Smooth muscle cell (in vitro differentiated cells): ENCODE measurements around the gene CDKAL1. TPM values are rescaled to one million over a fixed set of nuclear protein-coding genes. Genes with fewer than 3 reads are reported as not detected.

Experiments
- DNase-seq: peaks from one replicate; lab custom pipeline; 2025; ENCODE audit not compliant: unreplicated experiment; lab: John Stamatoyannopoulos, UW
- H2AFZ ChIP-seq: fragments of 200-600 bp; sonication (generic); 2 replicates; pipeline ENCODE4 v1.6.0; 2016; ENCODE audit warnings: antibody characterized with exemption, low read depth, mild to moderate bottlenecking
- H3F3A ChIP-seq: fragments of 200-600 bp; sonication (generic); 2 replicates; pipeline ENCODE4 v1.6.0; 2017; ENCODE audit warnings: antibody characterized with exemption, low read depth
- H3K27ac ChIP-seq: fragments of 200-600 bp; sonication (generic); 2 replicates; pipeline ENCODE4 v1.5.1; 2016; ENCODE audit warnings: low read depth, mild to moderate bottlenecking
- H3K27me3 ChIP-seq: fragments of 200-600 bp; sonication (generic); 2 replicates; pipeline ENCODE4 v1.6.1; 2016; ENCODE audit warnings: low read depth, mild to moderate bottlenecking
- H3K36me3 ChIP-seq: fragments of 200-600 bp; sonication (generic); 2 replicates; pipeline ENCODE4 v1.5.1; 2016; ENCODE audit warnings: low read depth
- H3K4me1 ChIP-seq: fragments of 200-600 bp; sonication (generic); 2 replicates; pipeline ENCODE4 v1.5.1; 2016; ENCODE audit warnings: low read depth
- H3K4me2 ChIP-seq: fragments of 200-600 bp; sonication (generic); 2 replicates; pipeline ENCODE4 v1.6.0; 2016; ENCODE audit warnings: mild to moderate bottlenecking
- H3K4me3 ChIP-seq: fragments of 200-600 bp; sonication (generic); 2 replicates; pipeline ENCODE4 v1.5.1; 2016; ENCODE audit warnings: mild to moderate bottlenecking
- H3K79me2 ChIP-seq: fragments of 200-600 bp; sonication (generic); 2 replicates; pipeline ENCODE4 v1.6.0; 2016; ENCODE audit warnings: low read depth, mild to moderate bottlenecking
- H3K9ac ChIP-seq: fragments of 200-600 bp; sonication (generic); 2 replicates; pipeline ENCODE4 v1.6.0; 2016; ENCODE audit warnings: low read depth
- H3K9me3 ChIP-seq: fragments of 200-600 bp; sonication (generic); replicated peaks from 2 replicates; pipeline ENCODE4 v1.5.1; 2016; ENCODE audit warnings: low read depth
- H4K20me1 ChIP-seq: fragments of 200-600 bp; sonication (generic); 2 replicates; pipeline ENCODE4 v1.6.0; 2016; ENCODE audit warnings: low read depth
- WGBS: methylation state at CpG from one replicate; pipeline ENCODE4 v1.1.7; 2016; ENCODE audit warnings: low lambda C conversion rate; 5-methylcytosine and 5-hydroxymethylcytosine counted together
- polyA plus RNA-seq: library from polyadenylated mRNA; unstranded; fragments of >200 nt; fragmentation: Nextera tagmentation; extraction: Ambion mirVana; gene quantifications from 2 replicates; pipeline ENCODE4 v1.2.1, GENCODE V29; 2016
- total RNA-seq: library from RNA; depleted of rRNA; stranded (reverse); fragments of >200 nt; gene quantifications from 2 replicates; pipeline ENCODE4 v1.2.3, GENCODE V29; 2014
- TF ChIP-seq, protein P1 (sequence below): fragments of 200-600 bp; sonication (generic); IDR thresholded peaks from 2 replicates; pipeline ENCODE4 v1.5.1; 2017; ENCODE audit warnings: borderline replicate concordance, mild to moderate bottlenecking, antibody characterized with exemption; ENCODE audit not compliant: insufficient read depth, poor library complexity, severe bottlenecking

Gene CDKAL1
- total and polyA plus RNA-seq, 2 experiments from 2014 or later, result 16.5 to 16.6 TPM

DNA sequence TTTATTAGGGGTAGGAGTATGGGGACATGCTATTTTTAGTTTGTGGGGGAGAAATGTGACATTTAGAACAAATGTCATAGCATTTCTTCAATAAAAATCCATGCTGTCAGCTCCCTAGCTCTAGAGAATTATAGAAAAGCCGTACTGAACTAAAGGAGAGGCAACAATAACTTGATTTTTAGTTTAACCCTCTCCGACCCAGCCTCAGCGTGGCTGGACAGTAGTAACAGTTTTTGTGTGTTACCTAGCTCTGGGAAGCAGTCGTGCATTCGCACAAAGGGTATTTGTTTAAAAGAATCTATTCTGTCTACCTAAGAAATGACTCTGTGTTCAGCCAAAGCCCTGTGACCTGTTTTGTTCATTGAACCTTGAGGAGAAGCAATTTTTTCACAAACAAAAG lies 616.9 kb downstream of the CDKAL1 start:
- WGBS, result 86% methylated on average over 5 of the region's 5 CpGs
- no peaks in the 10 kb centered on the region for H3K9me3 ChIP-seq
- H3K9ac ChIP-seq, result no peak overlapping the region
- H2AFZ ChIP-seq, result no peak overlapping the region
- DNase-seq, result no peak
- no peaks in the 10 kb centered on the region for H3K4me1 ChIP-seq
- no peaks in the 10 kb centered on the region for H3K79me2 ChIP-seq
- no peaks in the 10 kb centered on the region for H3K36me3 ChIP-seq
- H3K27me3 ChIP-seq, result no peaks in the 10 kb centered on the region
- H3F3A ChIP-seq, result no peaks in the 10 kb centered on the region
- TF ChIP-seq, protein P1, sequence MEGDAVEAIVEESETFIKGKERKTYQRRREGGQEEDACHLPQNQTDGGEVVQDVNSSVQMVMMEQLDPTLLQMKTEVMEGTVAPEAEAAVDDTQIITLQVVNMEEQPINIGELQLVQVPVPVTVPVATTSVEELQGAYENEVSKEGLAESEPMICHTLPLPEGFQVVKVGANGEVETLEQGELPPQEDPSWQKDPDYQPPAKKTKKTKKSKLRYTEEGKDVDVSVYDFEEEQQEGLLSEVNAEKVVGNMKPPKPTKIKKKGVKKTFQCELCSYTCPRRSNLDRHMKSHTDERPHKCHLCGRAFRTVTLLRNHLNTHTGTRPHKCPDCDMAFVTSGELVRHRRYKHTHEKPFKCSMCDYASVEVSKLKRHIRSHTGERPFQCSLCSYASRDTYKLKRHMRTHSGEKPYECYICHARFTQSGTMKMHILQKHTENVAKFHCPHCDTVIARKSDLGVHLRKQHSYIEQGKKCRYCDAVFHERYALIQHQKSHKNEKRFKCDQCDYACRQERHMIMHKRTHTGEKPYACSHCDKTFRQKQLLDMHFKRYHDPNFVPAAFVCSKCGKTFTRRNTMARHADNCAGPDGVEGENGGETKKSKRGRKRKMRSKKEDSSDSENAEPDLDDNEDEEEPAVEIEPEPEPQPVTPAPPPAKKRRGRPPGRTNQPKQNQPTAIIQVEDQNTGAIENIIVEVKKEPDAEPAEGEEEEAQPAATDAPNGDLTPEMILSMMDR, result no peak
- H3K27ac ChIP-seq, result no peak overlapping the region
- H3K4me3 ChIP-seq, result no peak overlapping the region
- no peak overlapping the region for H3K4me2 ChIP-seq
- H4K20me1 ChIP-seq, result no peaks in the 10 kb centered on the region

GRCh38 chr6:21151530-21151929 lies 617.3 kb downstream of the CDKAL1 start:
- no peak overlapping the region for H3K27ac ChIP-seq
- no peaks in the 10 kb centered on the region for H3K79me2 ChIP-seq
- no peak overlapping the region for H2AFZ ChIP-seq
- TF ChIP-seq, protein P1, result no peak
- 98% methylated on average over 5 of the region's 5 CpGs for WGBS
- H3K36me3 ChIP-seq, result no peaks in the 10 kb centered on the region
- no peaks in the 10 kb centered on the region for H3K9me3 ChIP-seq
- no peaks in the 10 kb centered on the region for H3K4me1 ChIP-seq
- H3K4me3 ChIP-seq, result no peak overlapping the region
- H4K20me1 ChIP-seq, result no peaks in the 10 kb centered on the region
- no peaks in the 10 kb centered on the region for H3K27me3 ChIP-seq
- no peak overlapping the region for H3K4me2 ChIP-seq
- no peak for DNase-seq
- no peak overlapping the region for H3K9ac ChIP-seq
- H3F3A ChIP-seq, result no peaks in the 10 kb centered on the region

DNA sequence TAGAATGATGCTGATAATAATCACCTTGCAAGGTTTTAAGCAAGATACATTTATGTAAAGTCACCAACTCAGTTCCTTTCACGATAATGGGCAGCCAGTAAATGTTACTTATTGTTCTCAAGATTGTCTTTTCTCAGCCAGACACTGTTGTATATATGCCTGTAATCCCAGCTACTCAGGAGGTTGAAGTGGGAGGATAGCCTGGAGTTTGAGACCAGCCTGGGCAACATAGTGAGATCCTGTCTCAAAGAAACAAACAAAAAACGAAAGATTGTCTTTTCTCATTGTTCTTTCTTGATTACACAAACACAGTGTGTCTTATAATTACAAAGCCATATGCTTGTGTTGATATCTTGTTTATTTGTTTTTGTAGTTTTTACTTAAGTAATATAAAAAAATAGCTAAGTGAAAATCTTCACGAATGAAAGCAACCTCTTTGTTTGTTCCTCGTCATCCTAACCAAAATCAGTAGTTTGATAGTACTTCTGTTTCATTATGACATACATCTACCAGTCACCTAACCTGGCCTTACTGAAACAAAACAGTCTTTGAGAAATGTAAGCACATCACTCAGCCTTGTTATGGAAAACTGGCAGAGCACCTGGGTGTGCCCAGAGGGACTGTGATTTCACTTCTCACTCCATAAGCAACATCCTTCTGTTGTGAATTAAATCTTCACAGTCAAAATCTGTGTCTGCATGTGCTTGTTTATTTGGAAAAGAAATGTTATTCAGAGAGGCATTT lies 623.1 kb downstream of the CDKAL1 start:
- H3F3A ChIP-seq, result no peaks in the 10 kb centered on the region
- no peaks in the 10 kb centered on the region for H4K20me1 ChIP-seq
- DNase-seq, result no peak
- H3K4me3 ChIP-seq, result no peak overlapping the region
- TF ChIP-seq, protein P1, result no peak
- no peak overlapping the region for H3K4me2 ChIP-seq
- H3K9me3 ChIP-seq, result no peaks in the 10 kb centered on the region
- no peaks in the 10 kb centered on the region for H3K79me2 ChIP-seq
- H3K9ac ChIP-seq, result no peak overlapping the region
- no peak overlapping the region for H3K27ac ChIP-seq
- H3K27me3 ChIP-seq, result no peaks in the 10 kb centered on the region
- H3K4me1 ChIP-seq, result no peaks in the 10 kb centered on the region
- no peaks in the 10 kb centered on the region for H3K36me3 ChIP-seq
- H2AFZ ChIP-seq, result no peak overlapping the region
- WGBS, result 92% methylated on average over 4 of the region's 4 CpGs

GRCh38 chr6:21158149-21158548 lies 623.9 kb downstream of the CDKAL1 start:
- no peak overlapping the region for H3K4me2 ChIP-seq
- no peak for DNase-seq
- H3K9ac ChIP-seq, result no peak overlapping the region
- H3K36me3 ChIP-seq, result no peaks in the 10 kb centered on the region
- no peaks in the 10 kb centered on the region for H3K4me1 ChIP-seq
- WGBS, result 48% methylated on average over 1 of the region's 1 CpG
- no peaks in the 10 kb centered on the region for H3F3A ChIP-seq
- H3K79me2 ChIP-seq, result no peaks in the 10 kb centered on the region
- H2AFZ ChIP-seq, result no peak overlapping the region
- H3K4me3 ChIP-seq, result no peak overlapping the region
- no peaks in the 10 kb centered on the region for H3K27me3 ChIP-seq
- H3K9me3 ChIP-seq, result no peaks in the 10 kb centered on the region
- TF ChIP-seq, protein P1, result no peak
- no peaks in the 10 kb centered on the region for H4K20me1 ChIP-seq
- no peak overlapping the region for H3K27ac ChIP-seq
